ENCODE results near the gene ARL8B. TPM values are rescaled to one million over a fixed set of nuclear protein-coding genes. Genes with fewer than 3 reads are reported as not detected.
A peak's percentile ranks its signal among the peaks of the same experiment; 100 is the strongest.

ARL8B gene
- polyA plus RNA-seq (2011; rRNA removed) (47.0 and 53.6 TPM in 2 replicates), polyA minus RNA-seq (2011; rRNA and poly(A)+ RNA removed) (12.5 and 21.9 TPM in 2 replicates)

DNA sequence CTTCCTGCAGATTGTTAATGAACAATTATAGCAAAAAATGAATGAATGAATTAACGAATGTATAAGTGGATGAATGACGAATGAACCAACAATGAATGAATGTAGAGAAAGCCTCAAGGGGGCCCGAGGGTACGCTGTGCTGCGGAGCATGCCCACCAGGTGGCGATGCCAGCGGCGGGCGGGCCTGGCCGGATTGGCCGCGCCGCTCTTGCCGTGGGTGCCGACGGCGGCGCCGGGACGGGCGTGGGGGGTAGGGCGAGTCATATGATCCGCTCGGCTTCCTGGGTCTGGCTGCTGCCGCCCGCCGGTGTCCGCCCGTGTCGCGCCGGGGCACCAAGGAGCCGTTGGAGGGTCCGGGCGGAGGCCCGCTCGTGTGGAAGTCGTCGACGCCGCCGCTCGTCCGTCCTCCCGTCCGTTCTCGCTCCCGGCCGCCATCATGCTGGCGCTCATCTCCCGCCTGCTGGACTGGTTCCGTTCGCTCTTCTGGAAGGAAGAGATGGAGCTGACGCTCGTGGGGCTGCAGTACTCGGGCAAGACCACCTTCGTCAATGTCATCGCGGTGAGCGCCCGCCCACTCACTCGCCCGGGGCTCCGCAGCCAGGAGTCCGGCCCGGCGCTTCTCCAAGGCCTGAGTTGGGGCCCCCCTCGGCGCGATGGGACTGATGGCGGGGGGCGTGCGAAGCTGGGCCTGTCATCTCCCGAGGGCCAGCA lies at the start of gene ARL8B:
TSS of gene ARL8B (plus strand) at position 263 of the 711 bp plus-strand sequence. CDS start at position 437, 174 bp downstream.
- ChIA-PET CTCF (interaction anchor here (0.7 to 2.6 kb wide), 18 partner anchors 9 to 1212 kb away, joined by 3 to 17 read pairs (median 4); no protein-coding TSS in a partner anchor), POLR2A (interaction anchor here (0.6 to 2.2 kb wide), 3 partner anchors 16 to 74 kb away, joined by 3 to 10 read pairs (median 4); no protein-coding TSS in a partner anchor)
- Histone ChIP-seq H3K27me3 (ENCODE audit: control insufficient read depth, insufficient read depth, low read length) (no peaks in the 10 kb centered on the region), H3K27ac (ENCODE audit: low read depth, low read length) (peak within 1 kb of the TSS; percentile 85), H3K9me3 (ENCODE audit: control insufficient read depth, insufficient read depth, low read length) (no peaks in the 10 kb centered on the region; the same call in 1 of the 2 replicates), H3K4me3 (ENCODE audit: low read depth, low read length) (peak within 1 kb of the TSS; percentile 93)
- TF ChIP-seq, protein P1, sequence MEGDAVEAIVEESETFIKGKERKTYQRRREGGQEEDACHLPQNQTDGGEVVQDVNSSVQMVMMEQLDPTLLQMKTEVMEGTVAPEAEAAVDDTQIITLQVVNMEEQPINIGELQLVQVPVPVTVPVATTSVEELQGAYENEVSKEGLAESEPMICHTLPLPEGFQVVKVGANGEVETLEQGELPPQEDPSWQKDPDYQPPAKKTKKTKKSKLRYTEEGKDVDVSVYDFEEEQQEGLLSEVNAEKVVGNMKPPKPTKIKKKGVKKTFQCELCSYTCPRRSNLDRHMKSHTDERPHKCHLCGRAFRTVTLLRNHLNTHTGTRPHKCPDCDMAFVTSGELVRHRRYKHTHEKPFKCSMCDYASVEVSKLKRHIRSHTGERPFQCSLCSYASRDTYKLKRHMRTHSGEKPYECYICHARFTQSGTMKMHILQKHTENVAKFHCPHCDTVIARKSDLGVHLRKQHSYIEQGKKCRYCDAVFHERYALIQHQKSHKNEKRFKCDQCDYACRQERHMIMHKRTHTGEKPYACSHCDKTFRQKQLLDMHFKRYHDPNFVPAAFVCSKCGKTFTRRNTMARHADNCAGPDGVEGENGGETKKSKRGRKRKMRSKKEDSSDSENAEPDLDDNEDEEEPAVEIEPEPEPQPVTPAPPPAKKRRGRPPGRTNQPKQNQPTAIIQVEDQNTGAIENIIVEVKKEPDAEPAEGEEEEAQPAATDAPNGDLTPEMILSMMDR (IDR thresholded peaks at IDR 0.05; ENCODE audit: low read depth, low read length) = peak; percentile 91
- DNase-seq (ENCODE audit: low read depth, low spot score) = peak; percentile 58

DNA sequence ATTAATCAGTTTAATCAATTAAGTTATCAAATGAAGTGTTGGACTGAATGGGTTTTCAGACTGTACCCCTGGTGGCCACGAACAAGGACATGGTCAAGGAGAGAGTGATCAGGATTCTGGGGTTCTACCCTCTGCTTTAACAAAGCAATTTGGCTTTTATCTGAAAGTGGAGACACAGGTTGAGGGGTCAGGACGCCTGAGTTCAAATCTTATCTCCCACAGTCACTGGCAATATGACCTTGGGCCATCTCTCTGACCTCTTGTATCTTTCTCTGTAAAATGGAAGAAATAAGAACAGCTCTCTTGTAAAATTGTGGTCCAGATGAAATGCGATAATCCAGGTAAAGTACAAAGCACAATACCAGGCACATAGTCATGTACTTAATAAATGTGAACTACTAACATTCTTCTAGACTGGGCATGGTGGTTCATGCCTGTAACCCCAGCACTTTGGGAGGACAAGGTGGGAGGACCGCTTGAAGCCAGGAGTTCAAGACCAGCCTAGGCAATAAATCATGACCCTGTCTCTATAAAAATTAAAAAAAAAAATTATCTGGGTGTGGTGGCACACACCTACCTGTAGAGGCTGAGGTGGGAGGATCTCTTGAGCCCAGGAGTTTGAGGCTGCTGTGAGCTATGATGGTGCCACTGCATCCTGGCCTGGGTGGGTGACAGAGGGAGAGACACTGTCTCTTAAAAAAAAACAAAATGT lies 48.6 kb upstream of the ARL8B start:
- H3K27ac ChIP-seq (ENCODE audit: low read depth, low read length) = no peak overlapping the region
- H3K4me3 ChIP-seq (ENCODE audit: low read depth, low read length) = no peak overlapping the region
- CTCF ChIA-PET = interaction anchor here (1.7 kb wide), 1 partner anchor 362 kb away, joined by 5 read pairs; no protein-coding TSS in a partner anchor
- POLR2A ChIA-PET = no interaction called here
- H3K9me3 ChIP-seq (ENCODE audit: control insufficient read depth, insufficient read depth, low read length) = no peaks in the 10 kb centered on the region
- DNase-seq (ENCODE audit: low read depth, low spot score) = no peak
- TF ChIP-seq, protein P1 (IDR thresholded peaks at IDR 0.05; ENCODE audit: low read depth, low read length) = no peak
- peaks cover 11% of the 10 kb centered on the region for H3K27me3 ChIP-seq (ENCODE audit: control insufficient read depth, insufficient read depth, low read length)

DNA sequence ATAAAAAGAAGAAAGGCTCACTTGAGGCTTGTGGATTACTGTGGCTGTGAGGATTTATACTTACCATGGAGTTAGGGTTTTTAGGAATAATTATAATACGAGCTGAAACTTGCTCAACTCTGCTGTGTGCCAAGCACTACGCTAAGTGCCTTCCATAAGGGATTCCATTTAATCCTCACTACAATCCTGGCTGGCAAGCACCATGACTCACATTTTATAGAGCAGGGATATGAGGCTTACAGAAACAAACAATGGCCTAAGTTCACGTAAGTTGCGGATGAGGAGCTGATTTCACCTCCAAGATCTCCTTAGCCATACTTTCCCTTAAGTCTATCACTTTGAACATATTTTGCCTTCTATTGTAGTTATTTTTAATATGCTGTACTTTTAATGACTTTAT lies 43.9 kb upstream of the ARL8B start:
- ChIA-PET POLR2A (interaction anchor here (0.6 kb wide), 1 partner anchor 61 kb away, joined by 8 read pairs; no protein-coding TSS in a partner anchor), CTCF (interaction anchor here (0.6 to 3.0 kb wide), 3 partner anchors 20 to 728 kb away, joined by 3 to 15 read pairs (median 3); no protein-coding TSS in a partner anchor)
- TF ChIP-seq, protein P1 (IDR thresholded peaks at IDR 0.05; ENCODE audit: low read depth, low read length) = no peak

DNA sequence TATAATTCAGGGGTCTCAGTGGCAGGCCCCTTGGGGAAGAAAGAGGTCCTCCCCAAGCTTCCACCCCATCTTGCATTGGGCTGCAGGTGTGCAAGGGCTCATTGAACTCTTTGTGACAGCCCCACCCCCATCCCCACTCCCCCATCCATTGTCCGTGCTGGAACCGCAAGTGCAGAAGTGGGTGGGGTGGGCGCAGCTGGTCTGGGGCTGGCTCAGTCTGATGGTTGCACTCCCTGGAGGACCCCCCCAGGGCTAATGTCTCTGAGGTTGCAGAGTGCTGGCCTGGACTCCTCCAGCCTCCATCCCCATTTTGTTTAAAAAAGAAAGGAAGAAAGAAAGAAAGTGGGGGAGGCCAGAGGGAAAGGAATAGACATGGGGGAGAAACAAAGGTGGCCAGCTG lies 42.3 kb upstream of the ARL8B start:
- no peak for DNase-seq (ENCODE audit: low read depth, low spot score)
- H3K4me3 ChIP-seq (ENCODE audit: low read depth, low read length) = no peak overlapping the region
- CTCF ChIA-PET = no interaction called here
- POLR2A ChIA-PET = no interaction called here
- H3K27ac ChIP-seq (ENCODE audit: low read depth, low read length) = no peak overlapping the region
- peaks cover 9% of the 10 kb centered on the region for H3K27me3 ChIP-seq (ENCODE audit: control insufficient read depth, insufficient read depth, low read length)
- TF ChIP-seq, protein P1 (IDR thresholded peaks at IDR 0.05; ENCODE audit: low read depth, low read length) = no peak
- no peaks in the 10 kb centered on the region for H3K9me3 ChIP-seq (ENCODE audit: control insufficient read depth, insufficient read depth, low read length)

More for the DNA sequence above, 43.9 kb upstream of the ARL8B start:
- peaks cover 9% of the 10 kb centered on the region for H3K27me3 ChIP-seq (ENCODE audit: control insufficient read depth, insufficient read depth, low read length)
- H3K9me3 ChIP-seq (ENCODE audit: control insufficient read depth, insufficient read depth, low read length) = no peaks in the 10 kb centered on the region
- no peak overlapping the region for H3K27ac ChIP-seq (ENCODE audit: low read depth, low read length)
- peak; percentile 20 for DNase-seq (ENCODE audit: low read depth, low spot score)
- no peak overlapping the region for H3K4me3 ChIP-seq (ENCODE audit: low read depth, low read length)
